DND-41 (cell line): ENCODE data around the gene C2orf72.

Source experiments
- ATAC-seq: fragments of 200-7000 bp; cut with Tn5 transposase; 3 replicates; pipeline ENCODE4 v1.9.1; 2021; ENCODE audit warnings: low read depth; ENCODE audit not compliant: insufficient read depth
- DNase-seq: peaks from one replicate; pipeline ENCODE4 v3.0.0-alpha.2; 2020
- H2AFZ ChIP-seq: 2 replicates; pipeline ENCODE4 v1.6.0; 2012; ENCODE audit warnings: low read depth, low read length
- H3K27ac ChIP-seq: 2 replicates; pipeline ENCODE4 v1.5.1; 2012; ENCODE audit warnings: low read length, inconsistent platforms
- H3K27me3 ChIP-seq: fragments of 200-600 bp; sonication (generic); 2 replicates; pipeline ENCODE4 v1.6.0; 2012; ENCODE audit warnings: low read length, mild to moderate bottlenecking, inconsistent platforms; ENCODE audit not compliant: insufficient read depth, poor library complexity
- H3K36me3 ChIP-seq: 2 replicates; pipeline ENCODE4 v1.5.1; 2012; ENCODE audit warnings: low read length, inconsistent platforms; ENCODE audit not compliant: insufficient read depth
- H3K4me1 ChIP-seq: 2 replicates; pipeline ENCODE4 v1.5.1; 2012; ENCODE audit warnings: mild to moderate bottlenecking, low read length; ENCODE audit not compliant: insufficient read depth
- H3K4me2 ChIP-seq: 2 replicates; pipeline ENCODE4 v1.6.0; 2012; ENCODE audit warnings: mild to moderate bottlenecking, moderate library complexity, low read length, inconsistent platforms; ENCODE audit not compliant: insufficient read depth
- H3K4me3 ChIP-seq, 2 experiments: fragments of 200-600 bp in 1 of 2; shearing (Covaris generic) in 1 of 2; 2 replicates each; pipeline ENCODE4 v1.5.1; 2012 to 2016; ENCODE audit warnings: inconsistent platforms in 2 of 2, low read length in 2 of 2, mild to moderate bottlenecking in 2 of 2, low read depth in 1 of 2, moderate library complexity in 1 of 2
- H3K79me2 ChIP-seq: 2 replicates; pipeline ENCODE4 v1.6.0; 2012; ENCODE audit warnings: low read length, inconsistent platforms; ENCODE audit not compliant: insufficient read depth
- H3K9ac ChIP-seq: 2 replicates; pipeline ENCODE4 v1.6.0; 2012; ENCODE audit warnings: low read depth, mild to moderate bottlenecking, inconsistent platforms, low read length, moderate library complexity
- H3K9me3 ChIP-seq: 2 replicates; pipeline ENCODE4 v1.5.1; 2012; ENCODE audit warnings: low read length, moderate library complexity, mild to moderate bottlenecking, inconsistent platforms; ENCODE audit not compliant: insufficient read depth, severe bottlenecking
- H4K20me1 ChIP-seq: 2 replicates; pipeline ENCODE4 v1.6.0; 2012; ENCODE audit warnings: low read length; ENCODE audit not compliant: insufficient read depth
- CTCF ChIP-seq: IDR thresholded peaks from 2 replicates; pipeline ENCODE4 v1.5.1; 2012; ENCODE audit warnings: borderline replicate concordance, low read length, moderate library complexity, mild to moderate bottlenecking; ENCODE audit not compliant: poor library complexity, severe bottlenecking; ENCODE audit errors: extremely low read depth
- EZH2 ChIP-seq: IDR thresholded peaks from 3 replicates; pipeline ENCODE4 v1.6.1; 2012; ENCODE audit warnings: borderline replicate concordance, low read depth, mild to moderate bottlenecking, moderate library complexity, low read length, inconsistent platforms; ENCODE audit not compliant: severe bottlenecking

C2orf72 gene

GRCh38 chr2:231037731-231038482 lies 584 bp downstream of the C2orf72 start:
- Histone ChIP-seq H4K20me1 (no peaks in the 10 kb centered on the region), H2AFZ (no peak overlapping the region), H3K4me3 (no peak overlapping the region), H3K27me3 (peaks cover 10% of the 10 kb centered on the region), H3K79me2 (no peaks in the 10 kb centered on the region), H3K4me1 (no peaks in the 10 kb centered on the region), H3K9me3 (no peaks in the 10 kb centered on the region), H3K36me3 (no peaks in the 10 kb centered on the region), H3K4me2 (no peak overlapping the region), H3K27ac (no peak overlapping the region), H3K9ac (no peak overlapping the region)
- DNase-seq, result no peak
- TF ChIP-seq CTCF (no peak), EZH2 (no peak)
- ATAC-seq, result no peak

- H3K27me3 ChIP-seq, result peaks cover 10% of the 10 kb centered on the region
- H3K9ac ChIP-seq, result no peak overlapping the region
- H3K4me2 ChIP-seq, result no peak overlapping the region
- ATAC-seq (no peak), DNase-seq (no peak)
- H3K4me1 ChIP-seq, result no peaks in the 10 kb centered on the region
- H3K36me3 ChIP-seq, result no peaks in the 10 kb centered on the region
- H3K79me2 ChIP-seq, result no peaks in the 10 kb centered on the region
- H4K20me1 ChIP-seq, result no peaks in the 10 kb centered on the region
- no peak overlapping the region for H3K27ac ChIP-seq
- no peak overlapping the region for H2AFZ ChIP-seq
- no peaks in the 10 kb centered on the region for H3K9me3 ChIP-seq
- H3K4me3 ChIP-seq, result no peak overlapping the region
- no peak for TF ChIP-seq EZH2
- no peak for TF ChIP-seq CTCF
Observed at GRCh38 chr2:231038483-231039293, 1.4 kb downstream of the C2orf72 start.

GRCh38 chr2:231039294-231039664 lies 2.0 kb downstream of the C2orf72 start:
- no peak for DNase-seq
- H2AFZ ChIP-seq, result no peak overlapping the region
- TF ChIP-seq CTCF (no peak), EZH2 (no peak)
- no peaks in the 10 kb centered on the region for H3K9me3 ChIP-seq
- H3K79me2 ChIP-seq, result no peaks in the 10 kb centered on the region
- no peaks in the 10 kb centered on the region for H4K20me1 ChIP-seq
- H3K27ac ChIP-seq, result no peak overlapping the region
- H3K4me2 ChIP-seq, result no peak overlapping the region
- no peak for ATAC-seq
- no peaks in the 10 kb centered on the region for H3K4me1 ChIP-seq
- no peaks in the 10 kb centered on the region for H3K36me3 ChIP-seq
- no peak overlapping the region for H3K4me3 ChIP-seq
- H3K9ac ChIP-seq, result no peak overlapping the region
- H3K27me3 ChIP-seq, result peaks cover 10% of the 10 kb centered on the region
